Measurements from ENCODE around the gene GALNT13.

GALNT13 gene

GRCh38 chr2:154361276-154361675, 489.6 kb downstream of the GALNT13 start:
- no peak overlapping the region for H3K27ac ChIP-seq
- no peak for TF ChIP-seq CTCF (IDR thresholded peaks at IDR 0.05)
- no peak for TF ChIP-seq ZFX (IDR thresholded peaks at IDR 0.05; ENCODE audit: borderline replicate concordance)

- no peak overlapping the region for H3K27ac ChIP-seq
- TF ChIP-seq ZFX (IDR thresholded peaks at IDR 0.05; ENCODE audit: borderline replicate concordance), result no peak
- no peak for TF ChIP-seq CTCF (IDR thresholded peaks at IDR 0.05)
Measured at GRCh38 chr2:154368153-154368552, 496.4 kb downstream of the GALNT13 start.

- TF ChIP-seq CTCF (IDR thresholded peaks at IDR 0.05) (no peak), ZFX (IDR thresholded peaks at IDR 0.05; ENCODE audit: borderline replicate concordance) (no peak)
- no peak overlapping the region for H3K27ac ChIP-seq
Measured at GRCh38 chr2:154370873-154371272, 499.2 kb downstream of the GALNT13 start.

GRCh38 chr2:154374416-154374815, 502.7 kb downstream of the GALNT13 start:
- TF ChIP-seq CTCF (IDR thresholded peaks at IDR 0.05) (no peak), ZFX (IDR thresholded peaks at IDR 0.05; ENCODE audit: borderline replicate concordance) (no peak)
- no peak overlapping the region for H3K27ac ChIP-seq

GRCh38 chr2:154375579-154375931, 503.8 kb downstream of the GALNT13 start:
- H3K27ac ChIP-seq, result no peak overlapping the region
- TF ChIP-seq ZFX (IDR thresholded peaks at IDR 0.05; ENCODE audit: borderline replicate concordance), result no peak
- TF ChIP-seq CTCF (IDR thresholded peaks at IDR 0.05), result peak; percentile 44

GRCh38 chr2:154381931-154382794, 510.4 kb downstream of the GALNT13 start:
- TF ChIP-seq ZFX (IDR thresholded peaks at IDR 0.05; ENCODE audit: borderline replicate concordance), result no peak
- no peak for TF ChIP-seq CTCF (IDR thresholded peaks at IDR 0.05)
- H3K27ac ChIP-seq, result no peak overlapping the region

GRCh38 chr2:154386186-154386585, 514.5 kb downstream of the GALNT13 start:
- H3K27ac ChIP-seq, result no peak overlapping the region
- TF ChIP-seq ZFX (IDR thresholded peaks at IDR 0.05; ENCODE audit: borderline replicate concordance) (no peak), CTCF (IDR thresholded peaks at IDR 0.05) (no peak)
